GM19395 (cell line): ENCODE measurements around the gene KCNIP4.

Experiments used
- ATAC-seq: cut with Tn5 transposase; IDR thresholded peaks from one replicate; pipeline ENCODE4 v1.9.1; 2021; ENCODE audit warnings: mild to moderate bottlenecking, moderate library complexity; ENCODE audit not compliant: unreplicated experiment

KCNIP4 gene

GRCh38 chr4:21002976-21003375 is 945.6 kb downstream of the KCNIP4 start:
- no peak for ATAC-seq

- no peak for ATAC-seq
Measured at GRCh38 chr4:21002286-21002685, 946.3 kb downstream of the KCNIP4 start.

GRCh38 chr4:21001490-21001889 is 947.1 kb downstream of the KCNIP4 start:
- no peak for ATAC-seq

- ATAC-seq = no peak
Measured at GRCh38 chr4:20997886-20998285, 950.7 kb downstream of the KCNIP4 start.

GRCh38 chr4:20995610-20996009 is 953.0 kb downstream of the KCNIP4 start:
- no peak for ATAC-seq

- no peak for ATAC-seq
Measured at GRCh38 chr4:20995015-20995414, 953.6 kb downstream of the KCNIP4 start.

GRCh38 chr4:20992002-20992401 is 956.6 kb downstream of the KCNIP4 start:
- ATAC-seq = no peak

- ATAC-seq = no peak
Measured at GRCh38 chr4:20987191-20987590, 961.4 kb downstream of the KCNIP4 start.

GRCh38 chr4:20984576-20984836 is 964.1 kb downstream of the KCNIP4 start:
- no peak for ATAC-seq

- ATAC-seq = no peak
Measured at GRCh38 chr4:20983763-20984575, 964.6 kb downstream of the KCNIP4 start.

GRCh38 chr4:20982544-20982943 is 966.0 kb downstream of the KCNIP4 start:
- no peak for ATAC-seq

- ATAC-seq = no peak
Measured at GRCh38 chr4:20960291-20960690, 988.3 kb downstream of the KCNIP4 start.

- no peak for ATAC-seq
Measured at GRCh38 chr4:20954541-20954940, 994.0 kb downstream of the KCNIP4 start.

- no peak for ATAC-seq
Measured at GRCh38 chr4:20944961-20945360, 1003.6 kb downstream of the KCNIP4 start.

GRCh38 chr4:20944451-20944850 is 1004.1 kb downstream of the KCNIP4 start:
- no peak for ATAC-seq

- ATAC-seq = no peak
Measured at GRCh38 chr4:20938204-20938603, 1010.4 kb downstream of the KCNIP4 start.

GRCh38 chr4:20926529-20926928 is 1022.0 kb downstream of the KCNIP4 start:
- ATAC-seq = no peak

- no peak for ATAC-seq
Measured at GRCh38 chr4:20925176-20925575, 1023.4 kb downstream of the KCNIP4 start.

- no peak for ATAC-seq
Measured at GRCh38 chr4:20922962-20923361, 1025.6 kb downstream of the KCNIP4 start.

- no peak for ATAC-seq
Measured at GRCh38 chr4:20916106-20916505, 1032.5 kb downstream of the KCNIP4 start.

- ATAC-seq = no peak
Measured at GRCh38 chr4:20904966-20905365, 1043.6 kb downstream of the KCNIP4 start.

- ATAC-seq = no peak
Measured at GRCh38 chr4:20901851-20902250, 1046.7 kb downstream of the KCNIP4 start.

GRCh38 chr4:20899591-20899990 is 1049.0 kb downstream of the KCNIP4 start:
- no peak for ATAC-seq
